Measurements from ENCODE around the gene SCGB1D2. TPM values are rescaled to one million over a fixed set of nuclear protein-coding genes. Genes with fewer than 3 reads are reported as not detected.

Gene SCGB1D2
- total RNA-seq, 2 experiments from 2014 or later: not detected

DNA sequence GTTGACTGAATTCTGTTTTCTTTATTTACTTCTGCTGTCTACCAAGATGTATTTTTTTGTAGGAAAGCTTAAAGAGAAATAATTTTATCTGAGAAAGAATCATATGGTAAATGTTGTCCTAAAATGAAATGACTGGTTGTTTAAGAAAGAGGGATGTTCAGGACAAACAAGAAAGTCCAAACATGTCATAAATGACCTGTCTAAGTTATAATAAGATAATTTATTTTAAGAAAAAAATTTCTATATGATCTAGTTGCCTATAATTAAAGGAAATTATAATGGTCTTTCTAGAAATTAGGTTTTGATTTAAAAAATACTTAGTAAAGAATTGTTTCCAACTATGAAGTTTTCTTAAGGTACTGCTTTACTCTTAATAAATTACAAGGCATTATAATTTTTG is 38.4 kb downstream of the SCGB1D2 start:
- Mint-ChIP-seq H3K4me3 (no peak overlapping the region), H3K4me1 (no peaks in the 10 kb centered on the region), H3K36me3 (no peaks in the 10 kb centered on the region), H3K9me3 (no peaks in the 10 kb centered on the region), H3K27me3 (peaks cover 3% of the 10 kb centered on the region), H3K27ac (no peak overlapping the region)
- no peak for DNase-seq

Other genes with a start within 250 kb of the SCGB1D2 start
- 100 to 1,000 TPM; 105 to 107 TPM for gene INCENP, start 118.2 kb upstream of the SCGB1D2 start, total RNA-seq
- gene SCGB1D1, start 52.0 kb upstream of the SCGB1D2 start, total RNA-seq: not detected
- not detected for gene SCGB2A1, start 33.6 kb upstream of the SCGB1D2 start, total RNA-seq
- gene SCGB2A2, start 27.9 kb downstream of the SCGB1D2 start, total RNA-seq: not detected
- gene SCGB1D4, start 56.8 kb downstream of the SCGB1D2 start, total RNA-seq: not detected
- gene ASRGL1, start 95.2 kb downstream of the SCGB1D2 start, total RNA-seq: 10 to 100 TPM; 11.1 to 11.9 TPM
- not detected for gene SCGB1A1, start 176.8 kb downstream of the SCGB1D2 start, total RNA-seq